Sigmoid colon (tissue), 4 donors: ENCODE data around the gene RASEF.

Experiments used
- CTCF ChIP-seq, 4 experiments: fragments of 450-650 bp in 3 of 4; fragments of 200-600 bp in 1 of 4; IDR thresholded peaks; one replicate each; pipeline ENCODE4 v1.5.1; 2016 to 2019; ENCODE audit warnings: antibody characterized with exemption in 4 of 4, mild to moderate bottlenecking in 3 of 4, moderate library complexity in 2 of 4
- EP300 ChIP-seq, 4 donors: sonication (generic); formaldehyde crosslinking; IDR thresholded peaks; one replicate each; pipeline ENCODE4 v1.6.1; 2017; ENCODE audit warnings: antibody characterized with exemption in 4 of 4
- POLR2AphosphoS5 ChIP-seq, 4 donors: sonication (generic); formaldehyde crosslinking; IDR thresholded peaks; one replicate each; pipeline ENCODE4 v1.6.1; 2017; ENCODE audit warnings: antibody characterized with exemption in 4 of 4

- TF ChIP-seq EP300 (IDR thresholded peaks at IDR 0.05), result no peak
- no peak for TF ChIP-seq CTCF (IDR thresholded peaks at IDR 0.05)
- no peak for TF ChIP-seq POLR2AphosphoS5 (IDR thresholded peaks at IDR 0.05)
These were observed 57.6 kb downstream of the RASEF start for GRCh38 chr9:83005361-83005760.
